WTC11 (cell line): ENCODE measurements around the gene PGP. TPM values are rescaled to one million over a fixed set of nuclear protein-coding genes. Genes with fewer than 3 reads are reported as not detected.

Experiments
- ATAC-seq: fragments of 200-7000 bp; cut with Tn5 transposase; 2 replicates; pipeline ENCODE4 v1.10.0; 2021; ENCODE audit warnings: mild to moderate bottlenecking, moderate library complexity
- CTCF ChIA-PET: fragments of 300-600 bp; sonication (Branson Sonifier 250); formaldehyde crosslinking; loops from one replicate; lab custom pipeline; 2021; ENCODE audit warnings: antibody characterized with exemption; lab: Charles Lee
- POLR2A ChIA-PET: fragments of 350-600 bp; sonication (Branson Sonifier 250); formaldehyde crosslinking; loops from one replicate; lab custom pipeline; 2021; ENCODE audit warnings: antibody characterized with exemption; lab: Charles Lee
- DNase-seq: peaks from one replicate; pipeline ENCODE4 v3.0.0; 2021; ENCODE audit warnings: low spot score
- H3K27ac Mint-ChIP-seq: 2 replicates; pipeline ENCODE4 v1.8.0; 2021; ENCODE audit warnings: mixed read lengths
- H3K27me3 Mint-ChIP-seq: 2 replicates; pipeline ENCODE4 v1.8.0; 2021; ENCODE audit warnings: low read depth, mild to moderate bottlenecking, moderate library complexity, mixed read lengths
- H3K36me3 Mint-ChIP-seq: 2 replicates; pipeline ENCODE4 v1.8.0; 2021; ENCODE audit warnings: mixed read lengths
- H3K4me1 Mint-ChIP-seq: 2 replicates; pipeline ENCODE4 v1.8.0; 2022; ENCODE audit warnings: mixed read lengths
- H3K4me3 Mint-ChIP-seq: 2 replicates; pipeline ENCODE4 v1.8.0; 2021; ENCODE audit warnings: mild to moderate bottlenecking, moderate library complexity, mixed read lengths
- H3K9me3 Mint-ChIP-seq: 2 replicates; pipeline ENCODE4 v1.8.0; 2021; ENCODE audit warnings: mixed read lengths
- CDX4 ChIP-seq: fragments of 250-450 bp; sonication (Bioruptor Pico); IDR thresholded peaks from 2 replicates; pipeline ENCODE4 v1.9.0; 2021; ENCODE audit warnings: moderate library complexity, mild to moderate bottlenecking, inconsistent platforms, borderline replicate concordance
- CREM ChIP-seq: sonication (generic); formaldehyde crosslinking; IDR thresholded peaks from 2 replicates; pipeline ENCODE4 v1.8.1; 2022; ENCODE audit warnings: mild to moderate bottlenecking, missing genetic modification reagents, moderate library complexity
- E2F4 ChIP-seq: sonication (generic); formaldehyde crosslinking; IDR thresholded peaks from 2 replicates; pipeline ENCODE4 v1.8.1; 2022; ENCODE audit warnings: low read depth, mild to moderate bottlenecking, moderate library complexity, missing genetic modification reagents, borderline replicate concordance
- E2F5 ChIP-seq: sonication (generic); formaldehyde crosslinking; IDR thresholded peaks from 2 replicates; pipeline ENCODE4 v1.8.1; 2022; ENCODE audit warnings: mild to moderate bottlenecking, moderate library complexity, missing genetic modification reagents
- FOXJ3 ChIP-seq: sonication (generic); formaldehyde crosslinking; IDR thresholded peaks from 2 replicates; pipeline ENCODE4 v1.9.0; 2021; ENCODE audit warnings: missing genetic modification reagents, mild to moderate bottlenecking, borderline replicate concordance
- HMGA2 ChIP-seq: fragments of 250-450 bp; sonication (Bioruptor Pico); IDR thresholded peaks from 2 replicates; pipeline ENCODE4 v1.4.0; 2021; ENCODE audit warnings: mild to moderate bottlenecking, moderate library complexity
- HMGXB4 ChIP-seq: sonication (generic); formaldehyde crosslinking; IDR thresholded peaks from 2 replicates; pipeline ENCODE4 v1.8.1; 2023; ENCODE audit warnings: mild to moderate bottlenecking, moderate library complexity, missing genetic modification reagents
- JUN ChIP-seq: sonication (generic); formaldehyde crosslinking; IDR thresholded peaks from 2 replicates; pipeline ENCODE4 v1.8.0; 2023; ENCODE audit warnings: mild to moderate bottlenecking, missing genetic modification reagents
- MAX ChIP-seq: sonication (generic); formaldehyde crosslinking; IDR thresholded peaks from 2 replicates; pipeline ENCODE4 v1.8.0; 2022; ENCODE audit warnings: mild to moderate bottlenecking, missing genetic modification reagents
- NFATC4 ChIP-seq: fragments of 250-450 bp; sonication (Bioruptor Pico); IDR thresholded peaks from 2 replicates; pipeline ENCODE4 v1.9.0; 2021; ENCODE audit warnings: mild to moderate bottlenecking
- NFE2L1 ChIP-seq: sonication (generic); formaldehyde crosslinking; IDR thresholded peaks from 2 replicates; pipeline ENCODE4 v1.8.1; 2023; ENCODE audit warnings: missing genetic modification reagents
- NR2C2 ChIP-seq: sonication (generic); formaldehyde crosslinking; IDR thresholded peaks from 2 replicates; pipeline ENCODE4 v1.8.0; 2022; ENCODE audit warnings: mild to moderate bottlenecking, missing genetic modification reagents
- PRRX2 ChIP-seq: fragments of 250-450 bp; sonication (Bioruptor Pico); IDR thresholded peaks from 2 replicates; pipeline ENCODE4 v1.8.0; 2021; ENCODE audit warnings: mild to moderate bottlenecking
- RORB ChIP-seq: fragments of 250-450 bp; sonication (Bioruptor Pico); IDR thresholded peaks from 2 replicates; pipeline ENCODE4 v1.9.0; 2021; ENCODE audit warnings: mild to moderate bottlenecking
- SP1 ChIP-seq: sonication (generic); formaldehyde crosslinking; conservative IDR thresholded peaks from 2 replicates; pipeline ENCODE4 v1.8.1; 2022; ENCODE audit warnings: missing genetic modification reagents
- TCF7 ChIP-seq: sonication (generic); formaldehyde crosslinking; IDR thresholded peaks from 2 replicates; pipeline ENCODE4 v1.8.0; 2022; ENCODE audit warnings: mild to moderate bottlenecking, low read depth, missing genetic modification reagents, moderate library complexity
- TEAD1 ChIP-seq: sonication (generic); formaldehyde crosslinking; IDR thresholded peaks from 2 replicates; pipeline ENCODE4 v1.8.0; 2022; ENCODE audit warnings: mild to moderate bottlenecking, missing genetic modification reagents
- TP53 ChIP-seq: sonication (generic); formaldehyde crosslinking; IDR thresholded peaks from 2 replicates; pipeline ENCODE4 v1.8.1; 2023; ENCODE audit warnings: mild to moderate bottlenecking, missing genetic modification reagents
- ZBTB21 ChIP-seq: sonication (generic); formaldehyde crosslinking; IDR thresholded peaks from 2 replicates; pipeline ENCODE4 v1.8.1; 2023; ENCODE audit warnings: mild to moderate bottlenecking, missing genetic modification reagents, borderline replicate concordance
- ZNF512 ChIP-seq: sonication (generic); formaldehyde crosslinking; IDR thresholded peaks from 2 replicates; pipeline ENCODE4 v1.8.1; 2022; ENCODE audit warnings: missing genetic modification reagents, borderline replicate concordance
- ZNF532 ChIP-seq: fragments of 250-450 bp; sonication (Bioruptor Pico); IDR thresholded peaks from 2 replicates; pipeline ENCODE4 v1.9.0; 2021; ENCODE audit warnings: mild to moderate bottlenecking, borderline replicate concordance
- total RNA-seq: library from RNA; stranded (reverse); gene quantifications from 3 replicates; pipeline ENCODE4 v1.2.3, GENCODE V29; 2021

PGP gene
- total RNA-seq, 1 experiment from 2014 or later = 39.5 TPM

GRCh38 chr16:2205967-2206313, 8.7 kb downstream of the PGP start:
- POLR2A ChIA-PET = interaction anchor here (0.7 to 1.3 kb wide), 2 partner anchors 34 to 51 kb away, joined by 3 read pairs; partner anchors contain the start of gene TRAF7

GRCh38 chr16:2205104-2205966, 9.3 kb downstream of the PGP start, which contains the start of gene MLST8:
Gene MLST8 (plus strand): TSS chr16:2205454. CDS start chr16:2206086, 632 bp downstream.
- DNase-seq (peak; percentile 69), ATAC-seq (peak; percentile 69)
- H3K4me1 Mint-ChIP-seq = peaks cover 13% of the 10 kb centered on the region
- peak within 1 kb of the TSS; percentile 80 for H3K4me3 Mint-ChIP-seq
- CTCF ChIA-PET = interaction anchor here (1.0 to 2.7 kb wide), 3 partner anchors 10 to 223 kb away, joined by 4 to 13 read pairs (median 4); partner anchors contain the start of genes CASKIN1 and TRAF7
- no peaks in the 10 kb centered on the region for H3K9me3 Mint-ChIP-seq
- H3K36me3 Mint-ChIP-seq = peaks cover 14% of the 10 kb centered on the region
- POLR2A ChIA-PET = interaction anchor here (0.6 to 1.5 kb wide), 5 partner anchors 9 to 50 kb away, joined by 3 to 4 read pairs (median 3); partner anchors contain the start of genes ECI1, PGP and TRAF7
- H3K27ac Mint-ChIP-seq = peak within 1 kb of the TSS; percentile 95
- H3K27me3 Mint-ChIP-seq = peaks cover 24% of the 10 kb centered on the region
- TF ChIP-seq E2F5 (CRISPR knock-in tag) = peak; percentile 40; the same call in 1 of the 2 replicates
- no peak for TF ChIP-seq ZBTB21
- TF ChIP-seq TP53 = peak; percentile 64; the same call in 1 of the 2 replicates
- 0 out of 2 replicates have a peak, but pooled peaks have one; percentile 29 for TF ChIP-seq JUN
- TF ChIP-seq ZNF532 (CRISPR knock-in tag) = no peak
- no peak for TF ChIP-seq FOXJ3
- peak; percentile 36; the same call in 1 of the 2 replicates for TF ChIP-seq SP1 (CRISPR knock-in tag)
- TF ChIP-seq TEAD1 = no peak
- TF ChIP-seq CREM (CRISPR knock-in tag) = peak; percentile 66; the same call in 1 of the 2 replicates
- no peak for TF ChIP-seq NR2C2 (CRISPR knock-in tag)
- peak; percentile 61; the same call in 1 of the 2 replicates for TF ChIP-seq HMGXB4 (CRISPR knock-in tag)
- TF ChIP-seq MAX = peak; percentile 44; the same call in 1 of the 2 replicates

More at GRCh38 chr16:2205967-2206313, 8.7 kb downstream of the PGP start:
- H3K4me1 Mint-ChIP-seq = peaks cover 17% of the 10 kb centered on the region
- H3K27ac Mint-ChIP-seq = no peak overlapping the region
- no peak for TF ChIP-seq NR2C2 (CRISPR knock-in tag)
- no peak for TF ChIP-seq SP1 (CRISPR knock-in tag)
- TF ChIP-seq E2F4 (CRISPR knock-in tag) = no peak
- no peak for TF ChIP-seq NFE2L1
- TF ChIP-seq CDX4 (CRISPR knock-in tag) = no peak
- no peak for TF ChIP-seq ZNF512 (CRISPR knock-in tag)
- TF ChIP-seq RORB (CRISPR knock-in tag) = no peak
- TF ChIP-seq NFATC4 = no peak
- no peak for TF ChIP-seq TCF7 (CRISPR knock-in tag)
- TF ChIP-seq HMGA2 = no peak
- no peak for TF ChIP-seq PRRX2 (CRISPR knock-in tag)
- TF ChIP-seq, all 79 proteins: peak for 0
- ATAC-seq (no peak), DNase-seq (no peak)
- CTCF ChIA-PET = interaction anchor here (1.3 to 2.7 kb wide), 3 partner anchors 11 to 51 kb away, joined by 4 to 13 read pairs (median 4); partner anchors contain the start of genes CASKIN1 and TRAF7
- Mint-ChIP-seq H3K9me3 (no peaks in the 10 kb centered on the region), H3K4me3 (peak overlapping the region; percentile 80), H3K36me3 (peaks cover 14% of the 10 kb centered on the region), H3K27me3 (peaks cover 18% of the 10 kb centered on the region)
